GM18520 (cell line): ENCODE results near the gene ZNF763.
"Not testable (repeated sequence)": the region's sequence is repeated elsewhere in the genome, so short reads cannot be mapped to it uniquely, and the experiment has no call there.

Experiments used
- ATAC-seq: cut with Tn5 transposase; IDR thresholded peaks from one replicate; pipeline ENCODE4 v1.9.1; 2021; ENCODE audit not compliant: unreplicated experiment

The ZNF763 gene

DNA sequence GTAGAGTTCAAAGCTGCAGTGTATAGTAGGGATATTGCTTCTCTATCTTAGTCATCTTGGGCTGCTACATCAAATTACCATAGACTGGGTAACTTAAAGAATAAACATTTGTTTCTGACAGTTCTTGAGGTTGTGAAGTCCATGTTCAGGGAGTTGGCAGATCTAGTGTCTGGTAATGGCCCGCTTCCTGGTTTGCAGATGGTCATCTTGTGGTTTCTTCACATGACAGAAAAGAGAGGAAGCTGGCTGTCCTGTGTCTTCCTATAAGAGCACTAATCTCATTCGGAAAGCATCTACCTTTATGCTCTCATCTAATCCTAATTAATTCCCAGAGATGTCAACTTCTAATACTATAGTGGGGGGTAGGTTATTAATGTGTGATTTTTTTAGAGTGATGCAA is 6.2 kb downstream of the ZNF763 start:
- ATAC-seq = no peak

DNA sequence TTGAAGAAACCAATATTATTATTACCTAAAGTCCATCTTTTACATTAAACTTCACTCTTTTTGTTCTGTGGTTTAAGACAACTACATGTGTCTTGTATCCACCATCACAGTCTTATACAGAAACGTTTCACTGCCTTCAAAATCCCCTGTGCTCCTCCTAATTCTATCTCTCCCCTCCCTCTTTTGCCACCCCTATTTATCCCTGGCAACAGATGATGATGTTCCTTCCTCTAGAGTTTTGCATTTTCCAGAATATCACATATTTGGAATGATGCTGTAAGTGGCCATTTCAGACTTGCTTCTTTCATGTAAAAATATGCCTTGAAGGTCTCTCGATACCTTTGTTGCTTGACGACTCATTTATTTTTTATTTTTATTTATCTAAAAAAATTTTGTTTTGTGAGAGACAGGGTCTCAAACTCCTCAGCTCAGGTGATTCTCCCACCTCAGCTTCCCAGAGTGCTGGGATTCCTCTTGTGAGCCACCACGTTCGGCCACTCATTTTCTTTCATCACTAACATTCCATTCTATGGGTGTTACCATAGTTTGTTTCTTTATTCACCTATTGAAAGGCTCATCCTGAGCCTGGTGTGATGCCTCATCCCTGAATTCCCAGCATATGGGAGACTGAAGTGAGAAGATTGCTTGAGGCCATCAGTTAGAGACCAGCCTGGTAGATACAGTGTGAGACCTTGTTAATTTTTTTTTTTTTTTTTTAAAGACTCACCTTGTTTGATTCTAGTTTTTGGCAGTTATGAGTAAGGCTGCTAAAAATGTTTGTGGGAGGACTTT is 8.4 kb downstream of the ZNF763 start:
- ATAC-seq = no peak

DNA sequence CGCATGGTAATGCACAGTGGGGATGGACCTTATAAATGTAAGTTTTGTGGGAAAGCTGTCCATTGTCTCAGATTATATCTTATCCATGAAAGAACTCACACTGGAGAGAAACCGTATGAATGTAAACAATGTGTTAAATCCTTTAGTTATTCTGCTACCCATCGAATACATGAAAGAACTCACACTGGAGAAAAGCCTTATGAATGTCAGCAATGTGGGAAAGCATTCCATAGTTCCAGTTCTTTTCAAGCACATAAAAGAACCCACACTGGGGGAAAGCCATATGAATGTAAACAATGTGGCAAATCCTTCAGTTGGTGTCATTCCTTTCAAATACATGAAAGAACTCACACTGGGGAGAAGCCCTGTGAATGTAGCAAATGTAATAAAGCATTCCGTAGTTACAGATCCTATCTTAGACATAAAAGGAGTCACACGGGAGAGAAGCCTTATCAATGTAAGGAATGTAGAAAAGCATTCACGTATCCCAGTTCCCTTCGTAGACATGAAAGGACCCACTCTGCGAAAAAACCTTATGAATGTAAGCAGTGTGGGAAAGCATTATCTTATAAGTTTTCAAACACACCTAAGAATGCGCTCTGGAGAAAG is 13.8 kb downstream of the ZNF763 start:
- ATAC-seq = no peak

DNA sequence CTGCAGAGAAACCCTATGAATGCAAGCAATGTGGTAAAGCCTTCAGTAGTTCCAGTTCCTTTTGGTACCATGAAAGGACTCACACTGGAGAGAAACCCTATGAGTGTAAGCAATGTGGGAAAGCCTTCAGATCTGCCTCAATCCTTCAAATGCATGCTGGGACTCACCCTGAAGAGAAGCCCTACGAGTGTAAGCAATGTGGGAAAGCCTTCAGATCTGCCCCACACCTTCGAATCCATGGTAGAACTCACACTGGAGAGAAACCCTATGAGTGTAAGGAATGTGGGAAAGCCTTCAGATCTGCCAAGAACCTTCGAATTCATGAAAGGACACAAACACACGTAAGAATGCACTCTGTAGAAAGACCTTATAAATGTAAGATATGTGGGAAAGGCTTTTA is 14.7 kb downstream of the ZNF763 start:
- ATAC-seq = no peak

DNA sequence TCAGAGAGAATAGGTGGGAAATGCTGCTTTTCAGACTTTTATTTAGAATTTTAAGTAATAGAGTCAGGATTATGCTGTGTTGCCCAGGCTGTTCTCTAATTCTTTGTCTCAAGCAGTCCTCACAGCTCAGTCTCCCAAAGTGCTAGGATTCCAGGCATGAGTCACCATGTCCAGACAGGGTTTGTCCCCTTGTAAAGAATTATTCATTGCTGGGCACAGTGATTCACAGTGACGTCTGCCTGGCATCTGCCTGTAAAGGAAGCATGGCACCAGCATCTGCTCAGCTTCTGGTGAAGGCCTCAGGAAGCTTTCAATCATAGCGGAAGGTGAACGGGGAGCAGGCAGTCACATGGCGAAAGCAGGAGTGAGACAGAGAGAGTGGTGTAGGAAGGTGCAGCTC is 17.7 kb downstream of the ZNF763 start:
- ATAC-seq = no peak

DNA sequence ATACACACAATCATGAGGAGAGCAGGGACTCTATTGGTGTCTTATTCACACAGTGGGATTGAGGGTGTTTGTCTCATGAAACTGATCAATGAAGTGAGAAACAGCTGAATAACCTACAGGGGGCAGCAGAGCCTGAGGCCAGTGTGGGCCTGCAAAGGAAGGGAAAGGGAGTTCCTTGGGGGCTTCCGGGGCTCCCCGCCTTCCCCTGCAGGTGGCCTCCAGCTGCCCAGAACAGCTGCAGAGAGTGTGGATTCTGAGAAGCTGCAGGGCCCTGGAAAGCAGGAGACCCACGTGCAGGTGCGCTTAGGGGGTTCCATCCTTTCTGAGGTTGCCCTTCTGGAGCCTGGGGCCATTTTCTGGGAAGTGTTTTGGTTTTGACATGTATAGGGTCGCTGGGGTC is 20.1 kb downstream of the ZNF763 start:
- no peak for ATAC-seq

DNA sequence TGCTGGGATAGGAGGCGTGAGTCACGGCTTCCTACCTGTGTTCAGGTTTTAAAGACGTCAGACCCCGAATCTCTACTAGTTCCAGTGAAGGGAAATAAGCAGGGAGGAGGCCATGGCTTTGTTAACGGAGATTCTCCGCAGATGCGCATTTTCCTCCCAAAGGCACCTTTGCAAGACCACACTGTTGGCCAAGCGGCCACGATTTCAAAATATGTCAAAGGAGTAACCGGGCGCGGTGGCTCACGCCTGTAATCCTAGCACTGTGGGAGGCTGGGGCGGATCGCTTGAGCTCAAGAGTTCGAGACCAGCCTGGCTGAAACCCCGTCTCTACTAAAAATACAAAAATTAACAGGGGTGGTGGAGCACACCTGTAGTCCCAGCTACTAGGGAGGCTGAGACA is 21.9 kb downstream of the ZNF763 start:
- ATAC-seq = no peak

DNA sequence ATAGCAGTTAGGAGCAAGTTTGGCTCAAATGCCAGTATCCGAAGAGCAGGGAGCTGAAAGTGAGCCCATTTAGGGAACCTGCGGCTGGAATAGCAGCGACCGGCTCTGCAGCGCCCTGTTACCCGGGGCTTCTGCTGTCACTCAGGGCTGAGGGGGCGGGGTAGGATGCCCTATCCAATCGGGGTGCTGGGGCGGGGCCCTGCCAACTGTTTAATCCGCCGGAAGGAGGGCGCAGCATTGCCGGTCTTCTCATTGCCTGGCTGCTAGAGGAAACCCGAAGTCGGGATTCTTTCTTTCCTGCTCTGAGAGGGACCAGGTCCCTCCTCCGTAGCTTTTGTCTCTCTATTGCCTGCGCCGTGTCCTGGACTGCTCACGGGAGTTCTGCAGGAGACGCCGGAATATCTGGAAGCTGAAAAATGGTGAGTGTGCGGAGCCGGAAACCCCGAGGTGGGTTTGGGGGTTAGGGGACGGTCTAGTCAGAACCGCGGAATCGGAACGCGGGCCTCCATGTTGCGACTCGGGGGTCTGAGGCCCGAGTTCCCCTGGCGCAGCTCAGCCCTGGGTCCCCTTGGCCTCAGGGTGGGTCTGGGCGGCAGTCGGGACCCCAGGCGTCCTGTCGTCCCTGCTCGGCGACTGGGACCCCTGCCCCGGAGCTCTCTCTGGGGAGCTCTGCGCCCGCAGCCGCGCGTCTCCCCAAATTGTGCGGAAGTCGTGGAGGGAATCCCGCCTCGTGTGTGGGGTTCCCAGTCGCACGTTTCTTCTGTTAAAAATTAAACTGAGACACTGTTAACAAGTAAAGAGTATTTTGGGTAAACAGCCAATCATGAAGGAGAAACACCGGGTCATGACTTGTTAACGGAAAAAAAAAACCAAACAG is 22.8 kb downstream of the ZNF763 start:
- ATAC-seq = no peak

DNA sequence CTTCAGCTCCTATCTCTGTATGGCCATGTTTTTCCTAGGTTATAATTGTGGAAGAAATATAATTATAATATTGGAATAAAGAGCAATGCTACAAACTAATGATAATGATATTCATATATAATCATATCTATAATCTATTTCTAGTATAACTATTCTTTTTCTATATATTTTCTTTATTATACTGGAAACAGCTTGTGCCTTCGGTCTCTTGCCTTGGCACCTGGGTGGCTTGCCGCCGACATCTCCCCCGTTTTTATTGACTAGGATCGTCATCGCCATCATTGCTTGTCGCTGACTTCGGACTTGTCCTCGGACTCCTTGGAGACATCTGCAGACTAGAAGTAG is 24.2 kb downstream of the ZNF763 start:
- ATAC-seq = no peak

DNA sequence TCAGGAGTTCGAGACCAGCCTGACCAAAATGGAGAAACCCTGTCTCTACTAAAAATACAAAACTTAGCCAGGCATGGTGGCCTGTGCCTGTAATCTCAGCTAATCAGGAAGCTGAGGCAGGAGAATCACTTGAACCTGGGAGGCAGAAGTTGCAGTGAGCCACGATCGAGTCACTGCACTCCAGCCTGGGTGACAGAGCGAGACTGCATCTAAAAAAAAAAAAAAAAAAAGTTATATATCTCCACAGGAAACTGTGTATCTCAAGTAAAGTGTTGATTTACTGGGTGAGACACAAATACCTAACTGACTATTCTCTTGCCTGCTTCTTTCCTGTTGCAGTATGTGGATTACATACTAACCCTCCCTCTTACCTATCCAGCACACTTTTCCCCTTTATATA is 27.1 kb downstream of the ZNF763 start:
- not testable (repeated sequence) for ATAC-seq

DNA sequence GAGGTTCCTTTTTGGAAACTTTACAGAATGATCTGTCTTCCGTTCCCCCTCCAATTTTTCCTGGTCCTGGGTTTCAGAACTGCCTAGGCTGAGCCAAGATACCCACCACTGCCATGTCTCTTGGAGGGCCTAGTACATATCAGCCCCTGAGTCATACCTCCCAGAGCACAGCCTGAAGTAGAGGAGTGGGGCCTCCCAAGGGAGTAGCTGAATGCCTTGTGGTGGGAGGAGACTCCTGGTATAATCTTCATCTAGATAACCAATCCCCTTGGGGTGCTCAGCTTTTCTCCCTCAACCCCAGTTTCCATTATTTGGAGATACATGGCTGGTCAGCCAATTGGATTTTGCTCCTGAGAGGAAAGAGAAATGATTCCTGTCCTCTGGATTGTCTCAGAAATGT is 30.3 kb downstream of the ZNF763 start:
- ATAC-seq = no peak

DNA sequence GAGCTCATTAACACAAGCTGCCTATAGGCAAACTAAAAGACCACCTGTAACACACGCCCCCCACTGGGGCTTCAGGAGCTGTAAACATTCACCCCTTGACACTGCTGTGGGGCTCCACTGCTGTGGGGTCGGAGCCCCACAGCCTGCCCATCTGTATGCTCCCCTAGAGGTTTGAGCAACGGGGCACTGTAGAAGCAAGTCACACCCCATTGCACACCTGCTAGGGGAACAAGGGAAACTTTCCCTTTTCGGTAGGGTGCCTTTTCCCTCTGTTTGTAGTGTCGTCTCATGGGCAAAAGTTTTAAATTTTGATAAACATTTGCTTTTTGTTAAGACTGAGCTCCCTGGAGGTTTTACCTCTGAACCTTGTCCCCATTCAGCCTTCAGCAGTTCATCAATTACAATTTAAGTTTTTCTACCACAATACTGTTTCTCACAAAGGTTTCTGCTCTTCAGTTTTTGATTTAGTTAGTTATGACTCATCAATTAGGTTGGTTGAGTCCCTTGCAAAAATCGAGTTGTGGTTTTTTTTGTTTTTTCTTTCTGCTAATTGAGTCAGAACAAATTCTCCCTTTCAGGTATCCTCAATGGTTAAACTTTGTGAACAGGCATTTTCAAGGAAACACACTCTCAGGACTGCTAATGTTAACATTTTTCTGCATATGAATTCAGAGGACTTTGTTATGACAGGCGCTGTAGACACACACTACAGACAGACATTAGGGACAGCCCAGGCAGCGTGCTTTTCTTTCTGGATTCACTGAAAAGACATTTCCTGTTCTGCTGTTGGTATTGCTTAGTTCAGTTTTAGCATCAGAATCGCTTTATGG is 35.5 kb downstream of the ZNF763 start:
- no peak for ATAC-seq

DNA sequence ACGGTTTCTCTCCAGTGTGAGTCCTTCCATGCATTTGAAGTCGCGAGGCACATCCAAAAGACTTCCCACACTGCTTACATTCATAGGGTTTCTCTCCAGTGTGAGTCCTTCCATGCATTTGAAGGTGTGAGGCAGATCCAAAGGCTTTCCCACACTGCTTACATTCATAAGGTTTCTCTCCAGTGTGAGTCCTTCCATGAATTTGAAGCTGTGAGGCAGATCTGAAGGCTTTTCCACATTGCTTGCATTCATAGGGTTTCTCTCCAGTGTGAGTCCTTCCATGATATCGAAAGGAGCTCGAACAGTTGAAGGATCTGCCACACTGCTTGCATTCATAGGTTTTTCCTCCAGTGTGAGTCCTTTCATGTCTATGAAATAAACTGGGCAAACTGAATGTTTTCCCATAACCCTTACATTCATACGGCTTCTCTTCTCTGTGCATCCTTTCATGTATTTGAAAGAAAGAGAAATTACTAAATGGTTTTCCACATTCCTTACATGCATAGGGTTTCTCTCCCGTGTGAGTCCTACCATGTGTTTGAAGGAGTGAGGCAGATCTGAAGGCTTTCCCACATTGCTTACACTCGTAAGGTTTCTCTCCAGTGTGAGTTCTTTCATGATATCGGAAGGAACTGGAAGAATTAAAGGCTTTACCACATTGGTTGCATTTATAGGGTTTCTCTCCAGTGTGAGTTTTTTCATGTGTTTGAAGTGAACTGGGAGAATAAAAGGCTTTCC is 50.3 kb downstream of the ZNF763 start:
- ATAC-seq = no peak

DNA sequence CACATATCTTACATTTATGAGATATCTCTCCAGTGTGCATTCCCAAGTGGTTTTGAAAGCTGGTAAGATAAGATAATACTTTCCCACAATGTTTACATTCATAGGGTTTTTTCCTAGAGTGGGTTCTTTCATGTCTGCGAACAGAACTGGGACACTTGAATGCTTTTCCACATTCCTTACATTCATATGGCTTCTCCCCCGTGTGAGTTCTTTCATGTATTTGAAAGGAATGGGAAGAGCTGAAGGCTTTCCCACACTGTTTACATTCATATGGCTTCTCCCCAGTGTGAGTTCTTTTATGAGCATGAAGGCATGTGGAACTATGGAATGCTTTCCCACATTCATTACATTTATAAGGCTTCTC is 50.9 kb downstream of the ZNF763 start:
- no peak for ATAC-seq
